Skeletal muscle satellite cell (primary cell): ENCODE measurements around the gene NTMT2. TPM values are rescaled to one million over a fixed set of nuclear protein-coding genes. Genes with fewer than 3 reads are reported as not detected.

Source experiments
- H3K27me3 ChIP-seq: 2 replicates; pipeline ENCODE4 v1.7.0; 2013; ENCODE audit warnings: low read length; ENCODE audit not compliant: control insufficient read depth, insufficient read depth
- H3K36me3 ChIP-seq: 2 replicates; pipeline ENCODE4 v1.7.0; 2013; ENCODE audit warnings: mild to moderate bottlenecking, control low read depth, low read length; ENCODE audit not compliant: insufficient read depth
- H3K4me1 ChIP-seq: 2 replicates; pipeline ENCODE4 v1.7.0; 2013; ENCODE audit warnings: low read length; ENCODE audit not compliant: control insufficient read depth, insufficient read depth
- H3K4me2 ChIP-seq: 2 replicates; pipeline ENCODE4 v1.7.0; 2013; ENCODE audit warnings: mild to moderate bottlenecking, low read length
- H3K4me3 ChIP-seq: 2 replicates; pipeline ENCODE4 v1.7.0; 2013; ENCODE audit warnings: low read length
- H3K9ac ChIP-seq: 2 replicates; pipeline ENCODE4 v1.7.0; 2013; ENCODE audit warnings: mild to moderate bottlenecking, low read depth, low read length, moderate library complexity
- H3K9me3 ChIP-seq: replicated peaks from 2 replicates; pipeline ENCODE4 v1.7.0; 2013; ENCODE audit warnings: mild to moderate bottlenecking, control low read depth, low read length
- small RNA-seq: library from RNA; depleted of rRNA; stranded (forward); fragments of <200 nt; gene quantifications from one replicate; pipeline ENCODE3, GENCODE V24; 2012

The NTMT2 gene

DNA sequence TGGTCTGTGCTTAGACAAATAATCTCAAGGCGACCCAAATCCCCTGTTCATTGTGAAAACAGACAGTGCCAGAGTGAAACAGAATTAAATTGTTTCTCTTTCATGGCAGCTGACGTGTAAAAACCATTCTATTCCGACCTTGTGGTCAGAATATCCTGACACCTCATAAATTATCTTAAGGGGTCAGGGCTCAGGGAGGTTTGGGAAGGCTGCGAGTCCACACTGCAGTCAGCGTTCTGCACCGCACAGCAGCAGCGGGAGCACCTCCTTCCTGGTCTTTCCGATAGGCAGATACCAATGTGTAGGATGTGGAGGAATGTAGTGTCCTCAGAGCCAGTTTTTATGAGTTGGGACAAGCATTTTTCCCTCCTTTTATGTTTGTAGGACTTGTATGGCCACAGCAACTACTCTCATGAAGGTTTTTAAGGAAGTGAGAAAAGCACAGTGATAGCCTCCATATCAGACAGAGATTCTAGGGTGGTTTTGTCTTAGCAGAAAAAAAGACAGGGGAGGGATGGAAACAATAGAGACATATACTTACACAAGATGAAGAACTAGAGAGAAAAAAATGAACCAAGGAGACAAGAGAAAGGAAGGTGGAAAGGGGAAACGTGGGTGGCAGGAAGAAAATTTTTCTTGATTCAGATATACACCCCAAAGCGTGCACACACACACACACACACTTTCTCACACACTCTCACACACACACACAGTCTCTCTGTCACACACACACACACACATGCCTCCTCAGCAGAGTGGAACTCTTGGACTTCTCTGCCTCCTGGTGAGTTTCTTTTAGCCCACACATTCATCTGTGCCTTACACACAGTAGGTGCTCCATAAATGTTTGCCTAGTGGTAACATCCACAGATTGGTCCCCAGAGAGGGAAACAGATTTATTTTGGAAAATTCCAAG lies 68.6 kb downstream of the NTMT2 start:
- Histone ChIP-seq H3K4me3 (no peak overlapping the region), H3K9ac (no peak overlapping the region), H3K27me3 (no peaks in the 10 kb centered on the region), H3K4me2 (no peak overlapping the region), H3K36me3 (no peaks in the 10 kb centered on the region), H3K9me3 (no peaks in the 10 kb centered on the region), H3K4me1 (no peaks in the 10 kb centered on the region)

DNA sequence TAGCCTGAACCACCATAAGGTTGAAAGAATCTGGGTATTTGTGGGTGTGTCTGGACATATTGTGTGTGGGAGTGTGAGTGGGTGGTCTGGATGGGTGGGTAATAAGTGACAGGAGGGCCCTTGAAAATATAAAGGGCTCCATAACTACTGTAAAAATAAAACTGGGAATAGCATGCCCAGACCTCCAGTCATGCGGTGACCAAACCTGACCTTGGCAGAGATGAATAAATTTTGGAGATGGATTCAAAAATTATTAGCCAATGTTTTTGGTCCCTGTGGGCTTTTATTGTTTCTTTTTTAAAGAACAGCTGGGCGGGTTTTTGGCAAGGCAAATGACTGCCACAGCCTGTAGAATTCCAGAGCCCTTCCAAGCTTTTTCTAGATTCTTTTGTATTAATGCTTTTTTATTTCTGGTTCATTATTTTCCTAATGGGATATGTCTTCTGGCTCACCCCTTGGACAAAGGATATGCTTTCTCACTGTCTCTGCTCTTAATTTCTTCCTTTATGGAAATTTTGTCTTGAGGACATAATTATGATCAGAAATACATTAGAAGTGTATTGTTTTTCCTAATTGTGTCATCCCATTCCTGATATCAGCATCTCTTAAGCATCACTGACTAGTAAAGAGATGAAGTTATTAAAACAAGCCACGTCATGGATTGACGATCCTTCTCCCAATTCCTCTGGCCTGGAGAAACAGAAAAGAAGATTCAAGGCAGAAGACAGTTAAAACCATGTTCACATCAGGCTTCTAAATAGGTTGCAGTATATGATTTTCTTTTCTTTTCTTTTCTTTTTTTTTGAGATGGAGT lies 69.5 kb downstream of the NTMT2 start:
- Histone ChIP-seq H3K4me2 (no peak overlapping the region), H3K36me3 (no peaks in the 10 kb centered on the region), H3K4me1 (no peaks in the 10 kb centered on the region), H3K9me3 (no peaks in the 10 kb centered on the region), H3K9ac (no peak overlapping the region), H3K27me3 (no peaks in the 10 kb centered on the region), H3K4me3 (no peak overlapping the region)

DNA sequence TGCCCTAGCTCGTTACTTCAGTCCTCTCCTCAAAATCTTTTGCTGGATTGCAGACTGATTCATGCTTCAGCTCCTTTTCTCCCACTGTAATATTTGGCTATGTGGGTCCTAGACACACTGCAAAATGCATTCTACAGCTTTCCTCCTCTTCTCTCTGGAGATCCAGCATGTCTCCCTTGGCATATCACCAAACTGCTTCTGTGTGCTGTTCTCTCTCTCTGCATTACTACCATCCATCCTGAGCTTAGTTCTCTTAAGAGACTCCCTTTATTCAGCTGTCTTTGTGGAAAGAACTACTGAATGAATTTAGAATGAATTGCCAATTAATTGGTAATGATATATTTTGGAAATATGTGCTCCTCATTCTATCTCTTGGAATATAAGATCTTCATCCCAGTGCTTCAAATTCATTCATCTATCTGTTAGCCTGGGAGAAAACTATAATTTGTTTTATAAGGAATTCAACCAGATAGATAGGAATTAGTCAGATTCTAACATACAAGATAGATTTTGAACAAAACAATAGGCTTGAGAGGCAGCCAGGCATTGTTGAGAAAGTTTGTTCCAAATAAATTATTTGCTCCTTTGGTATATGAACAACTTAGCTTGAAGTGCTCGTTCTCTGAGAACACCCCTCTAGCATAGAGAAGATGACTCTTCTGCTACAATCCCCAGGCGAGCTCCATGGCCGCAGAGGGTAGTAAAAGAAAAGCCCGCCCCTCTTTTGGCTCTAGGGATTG lies 71.9 kb downstream of the NTMT2 start:
- Histone ChIP-seq H3K9me3 (no peaks in the 10 kb centered on the region), H3K9ac (no peak overlapping the region), H3K4me1 (no peaks in the 10 kb centered on the region), H3K4me3 (no peak overlapping the region), H3K27me3 (no peaks in the 10 kb centered on the region), H3K36me3 (no peaks in the 10 kb centered on the region), H3K4me2 (no peak overlapping the region)

DNA sequence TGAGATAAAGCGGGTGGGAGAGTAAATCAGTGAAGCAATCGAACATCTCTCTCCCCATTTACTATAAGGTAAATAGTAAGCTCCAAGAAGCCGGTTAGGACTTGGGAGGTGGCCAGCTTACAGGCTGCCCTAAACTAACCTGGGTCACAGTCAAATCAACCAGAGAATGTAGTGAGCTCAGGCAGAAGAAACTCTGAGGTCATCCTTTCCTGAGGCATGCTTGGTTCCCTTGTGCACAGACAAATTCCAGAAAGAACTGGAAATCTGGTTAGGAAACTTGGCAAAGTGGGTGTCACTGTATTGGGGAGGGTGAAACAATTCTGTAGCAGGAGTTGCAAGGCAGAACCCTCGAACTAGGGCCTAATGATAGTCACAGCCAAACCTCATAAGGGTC lies 72.5 kb downstream of the NTMT2 start:
- Histone ChIP-seq H3K27me3 (no peaks in the 10 kb centered on the region), H3K9me3 (no peaks in the 10 kb centered on the region), H3K4me3 (no peak overlapping the region), H3K4me2 (no peak overlapping the region), H3K36me3 (no peaks in the 10 kb centered on the region), H3K9ac (no peak overlapping the region), H3K4me1 (no peaks in the 10 kb centered on the region)

Small RNAs within 50 kb of the gene (small RNA-seq; reads per million reads assigned to genes)
- gene MIR3119-2, result not detected
